GM19455 (cell line): ENCODE data around the gene MED12.
A peak's percentile ranks its signal among the peaks of the same experiment; 100 is the strongest.

Experiments
- ATAC-seq: cut with Tn5 transposase; IDR thresholded peaks from one replicate; pipeline ENCODE4 v1.9.1; 2021; ENCODE audit not compliant: unreplicated experiment

MED12 gene

DNA sequence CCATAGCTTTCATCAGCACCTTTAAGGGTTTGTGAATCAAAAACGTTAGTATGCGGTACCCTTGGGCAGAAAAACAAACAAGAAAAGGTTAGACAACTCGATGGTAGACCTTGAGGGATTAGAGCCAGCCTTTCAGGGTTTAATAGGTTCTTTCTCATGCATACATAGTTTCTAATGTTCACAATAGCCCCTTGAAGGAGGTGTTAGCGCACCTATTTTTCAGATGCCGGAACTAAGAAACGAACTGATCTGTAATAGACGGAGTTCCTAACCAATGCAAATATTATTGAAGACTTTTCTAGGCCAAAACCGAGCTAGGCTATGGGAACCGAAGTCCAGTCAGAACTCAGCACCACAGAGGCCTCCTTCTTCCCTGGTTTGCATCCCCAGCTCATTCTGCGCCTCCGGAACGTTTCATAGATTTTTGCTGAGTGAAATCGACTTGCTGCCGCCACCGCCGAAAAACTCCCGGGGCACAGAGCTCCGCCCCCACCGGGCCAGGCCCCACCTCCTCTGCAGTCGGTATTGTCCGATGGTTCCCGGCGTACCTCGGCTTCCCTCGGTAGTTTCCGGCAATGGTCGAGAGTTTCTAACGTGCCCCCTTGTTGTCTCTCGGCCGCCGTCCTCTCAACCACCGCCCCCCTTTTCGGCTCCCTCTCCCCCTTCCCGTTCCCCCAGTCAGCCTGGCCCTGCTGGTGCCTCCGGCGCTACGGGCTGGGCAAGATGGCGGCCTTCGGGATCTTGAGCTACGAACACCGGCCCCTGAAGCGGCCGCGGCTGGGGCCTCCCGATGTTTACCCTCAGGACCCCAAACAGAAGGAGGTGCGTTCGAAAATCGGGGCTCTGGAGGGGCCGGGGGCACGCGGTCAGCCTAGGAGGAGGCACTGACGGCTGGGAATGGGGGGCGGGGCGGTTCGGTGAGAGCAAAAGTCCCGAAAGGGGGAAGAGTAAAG, at the start of gene MED12:
Gene MED12, plus strand, starts transcription at position 565 of the 953 bp plus-strand sequence. Its CDS starts 159 bp downstream, at position 724.
- ATAC-seq: peak; percentile 92

- ATAC-seq: no peak
Observed at GRCh38 chrX:71070531-71070930, 47.9 kb upstream of the MED12 start.

DNA sequence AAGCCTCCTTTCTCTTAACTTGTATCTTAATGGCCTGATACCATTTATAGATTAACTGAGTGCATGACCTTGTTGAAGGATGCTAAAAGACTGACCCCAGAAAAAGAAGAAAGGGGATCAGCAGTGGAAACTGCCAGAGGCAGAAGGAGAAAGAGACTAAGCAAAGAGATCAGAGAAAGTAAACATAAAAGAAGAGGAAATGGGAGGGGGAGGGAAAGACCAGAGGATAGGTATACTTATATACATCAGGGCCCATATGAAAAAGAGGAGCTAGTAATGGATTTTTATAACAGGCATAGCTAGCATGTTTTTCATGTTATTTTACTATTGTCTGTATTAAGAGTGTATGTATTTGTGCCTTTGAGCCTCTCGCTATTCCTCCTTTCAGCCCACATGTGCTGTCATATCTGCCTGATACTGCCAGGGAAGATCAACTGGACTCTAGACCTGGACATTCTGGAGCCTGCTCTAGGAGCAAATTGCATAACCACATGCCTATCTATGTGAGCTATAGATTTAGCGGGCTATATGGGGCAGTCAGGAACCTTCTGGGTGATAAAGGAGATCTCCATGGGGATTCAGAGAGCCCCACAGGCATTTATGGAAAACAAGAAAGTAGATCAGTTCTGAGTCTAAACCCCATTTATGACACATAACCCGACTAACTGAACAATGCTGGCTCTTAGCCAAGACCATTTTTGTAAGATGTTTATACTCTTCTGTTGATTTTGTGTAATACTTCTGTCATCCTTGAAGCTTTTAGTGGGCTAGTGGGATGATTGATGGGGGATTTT, 36.9 kb upstream of the MED12 start:
- ATAC-seq: no peak

GRCh38 chrX:71082124-71082647, 36.2 kb upstream of the MED12 start:
- no peak for ATAC-seq

DNA sequence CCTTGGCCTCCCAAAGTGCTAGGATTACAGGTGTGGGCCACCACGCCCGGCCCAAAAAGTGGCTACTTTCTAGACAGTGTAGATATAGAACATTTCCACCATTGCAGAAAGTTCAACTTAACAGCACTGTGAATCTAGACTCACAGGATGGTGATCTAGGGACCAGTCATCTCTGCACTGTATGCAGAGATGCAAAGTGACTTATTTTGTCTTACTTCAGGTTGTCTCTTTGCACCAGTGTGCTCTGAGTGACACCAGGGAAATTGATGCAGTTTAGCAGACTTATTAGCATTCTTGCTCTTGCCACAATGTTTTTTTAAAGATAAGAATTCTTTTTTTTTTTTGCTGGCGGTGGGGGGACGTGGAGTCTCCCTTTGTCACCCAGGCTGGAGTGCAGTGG, 35.6 kb upstream of the MED12 start:
- no peak for ATAC-seq

DNA sequence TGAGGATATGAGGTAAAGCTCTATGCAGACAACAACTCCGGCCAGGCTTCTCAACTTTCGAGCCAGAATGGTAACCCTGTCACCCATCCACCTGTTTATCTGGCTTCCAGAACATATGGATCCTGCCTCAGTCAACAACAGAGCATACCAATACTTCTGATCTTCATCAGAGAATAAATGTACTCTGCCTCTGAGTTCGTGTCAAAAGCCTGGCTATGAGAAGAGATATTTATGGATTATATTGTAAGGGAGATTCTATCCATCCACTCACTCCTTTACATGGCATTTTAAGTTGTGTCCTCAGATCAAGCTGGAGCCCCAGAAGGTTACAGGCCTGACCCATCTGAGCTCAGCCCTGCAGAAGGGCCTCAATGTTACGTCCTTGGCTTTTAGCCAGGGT, 32.5 kb upstream of the MED12 start:
- ATAC-seq: no peak

DNA sequence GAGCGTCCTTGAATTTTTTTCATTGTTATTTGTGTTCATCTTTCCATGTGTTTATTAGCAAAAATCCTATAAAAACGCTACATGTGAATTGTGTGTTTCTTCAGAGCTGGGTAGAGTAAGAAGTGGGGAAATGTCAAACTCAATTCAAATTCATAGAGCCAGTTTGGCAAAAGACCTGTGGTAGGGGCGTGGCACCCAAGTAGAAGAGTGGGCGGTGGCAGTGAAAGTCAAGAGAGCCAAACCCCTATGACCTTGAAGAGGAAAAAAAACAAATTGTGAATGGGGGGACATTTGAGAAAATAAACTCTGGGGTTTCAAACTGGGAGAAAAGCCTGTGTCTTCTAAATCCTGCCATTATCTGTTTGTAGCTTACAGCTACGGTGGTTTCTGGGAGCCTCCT, 27.1 kb upstream of the MED12 start:
- no peak for ATAC-seq

DNA sequence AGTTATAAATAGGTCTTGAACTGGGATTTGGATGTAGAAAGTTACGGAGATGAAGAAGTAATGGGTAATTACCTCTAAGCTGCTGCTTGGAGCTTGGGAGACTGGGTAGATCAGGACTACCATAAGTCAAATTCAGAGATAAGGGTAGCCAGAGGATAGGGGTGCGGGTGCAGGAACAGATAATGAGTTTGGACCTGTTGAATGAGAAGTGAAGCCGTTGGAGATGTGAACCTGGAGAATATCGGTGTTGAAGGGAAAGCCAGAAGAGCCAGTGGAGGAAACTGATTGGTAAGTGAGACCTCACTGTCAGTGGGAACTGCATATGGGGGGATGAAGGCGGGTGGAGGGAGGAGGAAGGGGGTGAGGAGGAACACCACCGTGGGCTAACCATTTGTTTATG, 23.4 kb upstream of the MED12 start:
- peak; percentile 12 for ATAC-seq

DNA sequence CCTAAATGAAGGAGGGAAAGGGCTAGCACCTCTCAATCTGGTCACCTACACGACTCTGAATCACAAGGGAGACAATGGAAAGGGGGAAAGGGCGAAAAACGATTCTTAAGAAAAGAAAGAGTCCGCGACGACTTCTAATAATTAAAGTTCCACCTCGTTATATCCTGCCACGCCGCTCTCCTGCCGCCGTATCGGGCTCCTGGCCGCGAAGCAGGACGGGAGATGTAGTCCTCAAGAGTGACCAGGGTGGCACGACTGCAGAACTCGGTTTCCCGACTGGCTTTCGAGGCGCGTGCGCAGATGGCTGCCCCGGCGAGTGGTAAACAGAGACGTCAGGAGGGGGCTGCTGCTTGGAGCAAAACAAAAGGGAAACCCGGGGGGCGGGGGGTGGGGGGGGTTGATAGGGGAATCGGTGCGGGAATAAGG, 22.8 kb upstream of the MED12 start, which contains the start of gene FOXO4:
Gene FOXO4, plus strand, starts transcription at position 297 of the 426 bp plus-strand sequence. CDS start 678 bp downstream, outside the sequence.
- ATAC-seq: peak; percentile 89

DNA sequence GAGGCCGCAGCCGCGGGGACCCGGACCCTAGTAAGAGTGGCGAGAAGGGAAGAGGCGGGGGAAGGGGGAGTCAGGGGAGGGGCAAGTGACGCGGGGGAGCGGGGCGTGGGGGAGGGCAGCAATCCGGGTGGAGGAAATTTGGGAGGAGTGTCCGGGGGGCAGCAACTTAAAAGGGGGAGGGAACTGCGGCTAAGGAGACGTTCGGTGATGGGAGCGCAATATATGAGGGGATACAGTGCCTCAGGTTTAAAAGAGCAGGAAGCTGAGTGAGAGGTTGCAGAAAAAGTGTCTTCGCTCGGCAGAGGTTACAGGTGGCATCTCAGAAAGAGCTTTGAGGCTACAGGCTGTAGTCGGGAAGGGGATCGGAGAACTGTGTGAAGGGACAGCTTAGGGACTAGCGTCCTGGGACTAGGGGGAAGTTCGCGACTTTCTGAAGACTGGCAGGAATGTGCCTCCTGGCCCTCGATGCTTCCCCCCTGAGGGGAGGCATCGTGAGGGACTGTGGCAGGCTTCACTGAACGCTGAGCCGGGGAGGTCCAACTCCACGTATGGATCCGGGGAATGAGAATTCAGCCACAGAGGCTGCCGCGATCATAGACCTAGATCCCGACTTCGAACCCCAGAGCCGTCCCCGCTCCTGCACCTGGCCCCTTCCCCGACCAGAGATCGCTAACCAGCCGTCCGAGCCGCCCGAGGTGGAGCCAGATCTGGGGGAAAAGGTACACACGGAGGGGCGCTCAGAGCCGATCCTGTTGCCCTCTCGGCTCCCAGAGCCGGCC, 22.2 kb upstream of the MED12 start:
- ATAC-seq: no peak

- no peak for ATAC-seq
Observed at GRCh38 chrX:71096760-71097032, 21.7 kb upstream of the MED12 start.

DNA sequence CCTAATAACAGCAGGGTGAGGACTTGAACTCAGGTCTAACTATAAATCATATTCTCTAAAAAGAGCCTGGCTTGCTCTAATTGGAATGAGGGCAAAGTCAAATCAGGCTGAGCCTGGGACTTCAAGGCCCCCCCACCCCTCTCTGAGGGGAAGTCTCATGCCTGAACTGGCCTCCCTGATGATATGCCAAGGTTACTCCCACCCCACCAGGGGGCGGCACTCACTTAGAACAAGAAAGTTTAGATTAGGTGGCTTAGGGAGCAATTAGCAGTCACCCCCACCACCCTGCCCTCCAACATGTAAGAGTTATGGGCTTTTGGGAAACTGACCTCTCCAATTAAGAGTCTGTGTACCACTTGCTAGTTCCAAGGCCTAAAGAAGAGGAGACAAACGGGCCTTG, 20.1 kb upstream of the MED12 start:
- ATAC-seq: no peak

DNA sequence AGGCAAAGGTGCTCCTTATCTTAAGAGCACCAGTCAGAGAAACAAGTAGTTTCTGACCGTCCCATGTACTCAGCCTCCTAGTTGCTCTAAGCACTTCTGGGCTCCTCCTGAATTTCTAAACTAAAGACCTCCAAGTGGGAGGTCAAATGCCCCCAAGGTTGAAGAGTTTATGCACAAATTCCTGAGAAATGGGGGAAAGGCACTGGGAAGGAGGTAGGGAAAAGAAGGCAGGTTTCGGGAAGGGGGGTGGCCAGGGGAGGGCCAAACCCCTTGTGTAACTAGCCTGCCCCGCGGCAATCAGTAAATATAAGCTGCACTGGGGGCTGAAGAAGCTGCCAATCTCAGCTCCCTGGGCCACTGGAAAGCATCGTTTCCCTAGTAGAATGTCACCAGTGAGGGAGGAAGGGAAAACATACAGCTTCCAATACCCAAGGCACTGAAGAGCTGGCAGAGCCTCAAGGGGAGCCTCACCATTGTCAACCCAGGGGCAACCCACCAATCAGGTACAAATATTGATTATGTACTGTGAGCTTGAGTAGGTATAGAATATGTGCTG, 19.4 kb upstream of the MED12 start:
- ATAC-seq: no peak

GRCh38 chrX:71099736-71100135, 18.7 kb upstream of the MED12 start:
- ATAC-seq: no peak

DNA sequence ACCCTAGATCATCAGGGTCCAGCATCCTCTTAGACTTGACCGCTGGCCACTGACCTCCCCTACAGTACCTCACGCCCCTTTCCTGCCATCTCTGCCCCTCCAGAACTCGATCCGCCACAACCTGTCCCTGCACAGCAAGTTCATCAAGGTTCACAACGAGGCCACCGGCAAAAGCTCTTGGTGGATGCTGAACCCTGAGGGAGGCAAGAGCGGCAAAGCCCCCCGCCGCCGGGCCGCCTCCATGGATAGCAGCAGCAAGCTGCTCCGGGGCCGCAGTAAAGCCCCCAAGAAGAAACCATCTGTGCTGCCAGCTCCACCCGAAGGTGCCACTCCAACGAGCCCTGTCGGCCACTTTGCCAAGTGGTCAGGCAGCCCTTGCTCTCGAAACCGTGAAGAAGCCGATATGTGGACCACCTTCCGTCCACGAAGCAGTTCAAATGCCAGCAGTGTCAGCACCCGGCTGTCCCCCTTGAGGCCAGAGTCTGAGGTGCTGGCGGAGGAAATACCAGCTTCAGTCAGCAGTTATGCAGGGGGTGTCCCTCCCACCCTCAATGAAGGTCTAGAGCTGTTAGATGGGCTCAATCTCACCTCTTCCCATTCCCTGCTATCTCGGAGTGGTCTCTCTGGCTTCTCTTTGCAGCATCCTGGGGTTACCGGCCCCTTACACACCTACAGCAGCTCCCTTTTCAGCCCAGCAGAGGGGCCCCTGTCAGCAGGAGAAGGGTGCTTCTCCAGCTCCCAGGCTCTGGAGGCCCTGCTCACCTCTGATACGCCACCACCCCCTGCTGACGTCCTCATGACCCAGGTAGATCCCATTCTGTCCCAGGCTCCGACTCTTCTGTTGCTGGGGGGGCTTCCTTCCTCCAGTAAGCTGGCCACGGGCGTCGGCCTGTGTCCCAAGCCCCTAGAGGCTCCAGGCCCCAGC, 17.6 kb upstream of the MED12 start:
- ATAC-seq: no peak

GRCh38 chrX:71102292-71102691, 16.1 kb upstream of the MED12 start:
- ATAC-seq: no peak

DNA sequence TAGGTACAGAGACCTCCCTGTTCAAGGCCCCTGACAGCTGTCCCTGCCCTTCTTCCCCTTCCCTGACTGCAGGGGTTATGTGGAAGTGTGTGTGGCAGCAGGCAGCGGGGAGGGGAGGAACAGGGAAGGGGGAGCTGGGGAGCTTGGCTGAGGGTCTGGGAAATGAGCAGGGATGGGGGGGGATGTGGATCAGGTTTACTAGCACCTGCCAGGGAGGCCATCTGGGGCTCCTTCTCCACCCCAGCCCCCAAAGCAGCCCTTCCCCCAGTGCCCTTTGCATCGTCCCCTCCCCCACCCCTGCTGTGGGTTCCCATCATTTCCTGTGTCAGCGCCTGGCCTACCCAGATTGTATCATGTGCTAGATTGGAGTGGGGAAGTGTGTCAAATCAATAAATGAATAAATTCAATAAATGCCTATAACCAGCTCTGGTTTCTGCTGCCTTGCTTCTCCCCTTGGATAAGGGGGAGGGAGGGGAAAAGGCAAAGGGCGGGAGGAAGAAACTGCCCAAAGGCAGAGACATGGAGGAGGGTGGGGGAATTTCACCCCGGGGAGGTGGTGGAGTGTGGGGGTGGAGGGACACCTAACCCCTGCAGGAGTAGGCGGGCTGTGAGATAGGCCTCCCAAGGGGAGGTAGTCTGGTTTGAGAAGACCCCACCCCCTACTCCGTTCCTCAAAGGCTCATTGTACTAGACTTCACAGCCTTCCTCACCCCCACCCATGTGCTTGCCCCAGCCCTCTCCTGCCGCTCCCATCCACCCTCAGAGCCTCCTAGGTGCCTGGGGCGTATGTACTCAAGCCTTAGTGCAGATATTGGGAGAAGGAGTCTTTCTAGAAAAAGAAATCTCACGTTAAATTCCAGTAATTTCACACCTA, 15.0 kb upstream of the MED12 start:
- ATAC-seq: no peak

DNA sequence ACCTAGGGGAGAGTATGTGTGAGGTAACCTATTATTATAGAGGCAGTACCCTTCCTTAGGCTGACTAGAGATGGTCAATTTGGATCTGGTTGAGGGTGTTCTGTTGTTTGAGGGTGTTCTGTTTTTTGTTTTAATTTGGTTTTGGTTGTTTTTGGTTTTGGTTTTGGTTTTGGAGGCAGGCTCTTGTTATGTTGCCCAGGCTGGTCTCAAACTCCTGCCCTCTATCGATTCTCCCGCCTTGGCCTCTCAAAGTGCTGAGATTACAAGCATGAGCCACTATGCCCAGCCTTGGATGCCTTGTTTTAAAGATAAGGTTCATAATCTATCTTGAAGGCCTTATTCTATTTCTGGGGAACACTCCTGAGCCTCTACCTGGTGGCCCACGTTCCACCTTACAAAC, 12.8 kb upstream of the MED12 start:
- ATAC-seq: no peak

DNA sequence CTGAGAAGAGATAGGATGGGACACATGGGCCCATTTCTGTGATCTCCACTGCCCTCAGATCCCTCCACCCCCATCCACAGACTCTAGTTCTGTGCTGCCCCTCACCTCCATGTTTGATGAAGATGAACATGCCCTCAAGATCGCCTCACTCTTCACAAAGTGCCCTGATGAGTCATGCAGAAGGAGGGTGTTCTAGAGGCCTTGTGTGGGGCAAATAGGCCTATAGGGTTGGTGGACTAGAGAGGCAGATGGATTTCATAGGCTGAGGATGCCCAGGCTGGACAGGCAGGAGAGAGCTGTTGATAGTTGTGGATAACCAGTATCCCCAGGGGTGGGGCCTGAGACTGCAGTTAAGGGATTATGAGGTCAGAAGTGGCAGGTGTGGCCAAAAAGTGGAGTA, 12.0 kb upstream of the MED12 start, which contains the start of gene CXorf65:
Gene CXorf65, minus strand, starts transcription at position 314 of the 400 bp plus-strand sequence. Its CDS starts 184 bp downstream, at position 130.
- no peak for ATAC-seq
